CD4-positive, alpha-beta T cell (primary cell): ENCODE results near the gene SSBP3. TPM values are rescaled to one million over a fixed set of nuclear protein-coding genes. Genes with fewer than 3 reads are reported as not detected.

Experiments used
- ATAC-seq: fragments of 200-7000 bp; cut with Tn5 transposase; one replicate; pipeline ENCODE4 v1.10.0; 2022; ENCODE audit warnings: mild to moderate bottlenecking; ENCODE audit not compliant: poor library complexity
- CTCF ChIA-PET: fragments of 350-600 bp; sonication (Branson Sonifier 250); formaldehyde crosslinking; loops from one replicate; lab custom pipeline; 2021; ENCODE audit warnings: antibody characterized with exemption, inconsistent platforms; lab: Charles Lee
- POLR2A ChIA-PET: fragments of 350-600 bp; sonication (Branson Sonifier 250); formaldehyde crosslinking; loops from one replicate; lab custom pipeline; 2021; ENCODE audit warnings: antibody characterized with exemption, inconsistent platforms; lab: Charles Lee
- DNase-seq, 14 experiments: peaks; one replicate each; pipeline ENCODE4 v3.0.0-alpha.2; 2013 to 2020; ENCODE audit warnings: mixed read lengths in 2 of 14
- H3K27ac ChIP-seq, 2 donors: one replicate each; pipeline versions ENCODE4 v1.5.1 to v1.7.0; 2013; ENCODE audit warnings: low read length in 2 of 2, low read depth in 1 of 2, mild to moderate bottlenecking in 1 of 2
- H3K27me3 ChIP-seq, 2 experiments: 1 replicate in 1 of 2; 2 replicates in 1 of 2; pipeline versions ENCODE4 v1.6.1 to v1.7.0; 2013; ENCODE audit warnings: low read length in 2 of 2, control low read depth in 1 of 2, mild to moderate bottlenecking in 1 of 2, moderate library complexity in 1 of 2; ENCODE audit not compliant: insufficient read depth in 2 of 2, control insufficient read depth in 1 of 2
- H3K36me3 ChIP-seq: one replicate; pipeline ENCODE4 v1.6.1; 2013; ENCODE audit warnings: low read length, control low read depth; ENCODE audit not compliant: insufficient read depth
- H3K4me1 ChIP-seq: one replicate; pipeline ENCODE4 v1.6.1; 2013; ENCODE audit warnings: low read length, control low read depth; ENCODE audit not compliant: insufficient read depth
- H3K4me3 ChIP-seq: one replicate; pipeline ENCODE4 v1.5.1; 2013; ENCODE audit warnings: mild to moderate bottlenecking, low read length, moderate library complexity
- H3K9me3 ChIP-seq, 2 experiments: 1 replicate in 1 of 2; 2 replicates in 1 of 2; pipeline versions ENCODE4 v1.6.1 to v1.7.0; 2013; ENCODE audit warnings: low read length in 2 of 2, mild to moderate bottlenecking in 2 of 2, control low read depth in 1 of 2, moderate library complexity in 1 of 2; ENCODE audit not compliant: control insufficient read depth in 1 of 2, insufficient read depth in 1 of 2
- H3K27ac Mint-ChIP-seq: one replicate; pipeline ENCODE4 v1.8.0; 2020; ENCODE audit warnings: mixed read lengths
- H3K27me3 Mint-ChIP-seq: one replicate; pipeline ENCODE4 v1.8.0; 2021; ENCODE audit warnings: mixed read lengths
- H3K36me3 Mint-ChIP-seq: one replicate; pipeline ENCODE4 v1.8.0; 2021; ENCODE audit warnings: low read depth, mixed read lengths
- H3K4me1 Mint-ChIP-seq: one replicate; pipeline ENCODE4 v1.8.0; 2021; ENCODE audit warnings: low read depth, mixed read lengths
- H3K4me3 Mint-ChIP-seq: one replicate; pipeline ENCODE4 v1.8.0; 2020; ENCODE audit warnings: mild to moderate bottlenecking, mixed read lengths
- H3K9me3 Mint-ChIP-seq: one replicate; pipeline ENCODE4 v1.8.0; 2020; ENCODE audit warnings: mixed read lengths
- intact Hi-C, 2 experiments: fragments of 100-400 bp; cut with DNase I in 1 of 2; cut with micrococcal nuclease in 1 of 2; formaldehyde crosslinking; loops; one replicate each; pipeline versions ENCODE4 v1.15.1 to v1.9.0; 2023 to 2025; cut with DNase I, micrococcal nuclease
- total RNA-seq, 174 experiments: library from RNA in 2 of 174; stranded (reverse) in 2 of 174; gene quantifications; one replicate each; pipeline ENCODE4 v1.2.3 and lab custom pipeline; 2021 to 2026
- TF ChIP-seq, protein P1 (sequence below): fragments of 200-600 bp; IDR thresholded peaks from one replicate; pipeline ENCODE4 v1.8.0; 2022; ENCODE audit warnings: antibody characterized with exemption, mild to moderate bottlenecking

Gene SSBP3
- total RNA-seq, 2 experiments from 2014 or later = 50.6 to 52.4 TPM

GRCh38 chr1:54176621-54177327, 229.4 kb downstream of the SSBP3 start:
- H3K27ac Mint-ChIP-seq = no peak overlapping the region
- H3K9me3 Mint-ChIP-seq = no peaks in the 10 kb centered on the region
- H3K4me3 Mint-ChIP-seq = no peak overlapping the region
- no peaks in the 10 kb centered on the region for H3K27me3 ChIP-seq
- no peak overlapping the region for H3K27ac ChIP-seq
- H3K27me3 Mint-ChIP-seq = no peaks in the 10 kb centered on the region
- no peak overlapping the region for H3K4me3 ChIP-seq
- peaks cover 14% of the 10 kb centered on the region for H3K36me3 Mint-ChIP-seq
- H3K4me1 ChIP-seq = no peaks in the 10 kb centered on the region
- H3K9me3 ChIP-seq = no peaks in the 10 kb centered on the region
- CTCF ChIA-PET = no interaction called here
- TF ChIP-seq, protein P1, sequence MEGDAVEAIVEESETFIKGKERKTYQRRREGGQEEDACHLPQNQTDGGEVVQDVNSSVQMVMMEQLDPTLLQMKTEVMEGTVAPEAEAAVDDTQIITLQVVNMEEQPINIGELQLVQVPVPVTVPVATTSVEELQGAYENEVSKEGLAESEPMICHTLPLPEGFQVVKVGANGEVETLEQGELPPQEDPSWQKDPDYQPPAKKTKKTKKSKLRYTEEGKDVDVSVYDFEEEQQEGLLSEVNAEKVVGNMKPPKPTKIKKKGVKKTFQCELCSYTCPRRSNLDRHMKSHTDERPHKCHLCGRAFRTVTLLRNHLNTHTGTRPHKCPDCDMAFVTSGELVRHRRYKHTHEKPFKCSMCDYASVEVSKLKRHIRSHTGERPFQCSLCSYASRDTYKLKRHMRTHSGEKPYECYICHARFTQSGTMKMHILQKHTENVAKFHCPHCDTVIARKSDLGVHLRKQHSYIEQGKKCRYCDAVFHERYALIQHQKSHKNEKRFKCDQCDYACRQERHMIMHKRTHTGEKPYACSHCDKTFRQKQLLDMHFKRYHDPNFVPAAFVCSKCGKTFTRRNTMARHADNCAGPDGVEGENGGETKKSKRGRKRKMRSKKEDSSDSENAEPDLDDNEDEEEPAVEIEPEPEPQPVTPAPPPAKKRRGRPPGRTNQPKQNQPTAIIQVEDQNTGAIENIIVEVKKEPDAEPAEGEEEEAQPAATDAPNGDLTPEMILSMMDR = no peak
- DNase-seq (no peak), ATAC-seq (no peak)
- POLR2A ChIA-PET = no interaction called here
- intact Hi-C loops = no loop called here
- peaks cover 8% of the 10 kb centered on the region for H3K36me3 ChIP-seq
- H3K4me1 Mint-ChIP-seq = no peaks in the 10 kb centered on the region

Other genes with a start within 250 kb of the SSBP3 start
- gene CYB5RL, start 206.4 kb downstream of the SSBP3 start, total RNA-seq = 1 to 10 TPM; 2.0 to 2.1 TPM
- 10 to 100 TPM; 24.0 to 24.4 TPM for gene MRPL37, start 206.2 kb downstream of the SSBP3 start, total RNA-seq
- under 1 TPM; 0.50 to 0.91 TPM for gene ACOT11, start 141.8 kb upstream of the SSBP3 start, total RNA-seq
- gene FAM151A, start 217.1 kb upstream of the SSBP3 start, total RNA-seq = not detected
- under 1 TPM; 0.14 to 0.19 TPM for gene MROH7, start 235.4 kb upstream of the SSBP3 start, total RNA-seq